SK-N-SH (cell line): ENCODE data around the gene NNAT. TPM values are rescaled to one million over a fixed set of nuclear protein-coding genes. Genes with fewer than 3 reads are reported as not detected.
"Not testable (repeated sequence)": the region's sequence is repeated elsewhere in the genome, so short reads cannot be mapped to it uniquely, and the experiment has no call there.

Source experiments
- CTCF ChIA-PET: fragments of 300-600, 350-600 bp; formaldehyde crosslinking; extraction: SDS; loops from one replicate; lab custom pipeline; 2021; lab: Yijun Ruan, JAX
- POLR2A ChIA-PET: fragments of 350-600 bp; sonication (Branson Sonifier 250); formaldehyde crosslinking; extraction: SDS; loops from one replicate; lab custom pipeline; 2020; ENCODE audit warnings: antibody characterized with exemption, inconsistent platforms; lab: Yijun Ruan, JAX
- DNase-seq: peaks from one replicate; pipeline ENCODE4 v3.0.0; 2012
- H2AFZ ChIP-seq: fragments of 200-600 bp; sonication (generic); 2 replicates; pipeline ENCODE4 v1.8.1; 2016; ENCODE audit warnings: antibody characterized with exemption, mild to moderate bottlenecking, low read depth
- H3F3A ChIP-seq: fragments of 200-600 bp; sonication (generic); replicated peaks from 2 replicates; pipeline ENCODE3; 2016; ENCODE audit warnings: antibody characterized with exemption, mild to moderate bottlenecking; ENCODE audit not compliant: insufficient read depth
- H3K27ac ChIP-seq, 2 experiments: fragments of 200-500 bp in 1 of 2; fragments of 200-600 bp in 1 of 2; sonication (Bioruptor generic) in 1 of 2; sonication (generic), shearing (Covaris generic) in 1 of 2; 2 replicates each; pipeline versions ENCODE4 v1.5.1 to v1.6.1; 2014 to 2016; ENCODE audit warnings: low read depth in 2 of 2, inconsistent platforms in 1 of 2, low read length in 1 of 2, mild to moderate bottlenecking in 1 of 2, mixed read lengths in 1 of 2
- H3K27me3 ChIP-seq: fragments of 200-600 bp; sonication (generic), shearing (Covaris generic); 2 replicates; pipeline ENCODE4 v1.6.1; 2016; ENCODE audit warnings: mixed run types; ENCODE audit not compliant: insufficient read depth
- H3K36me3 ChIP-seq, 2 experiments: fragments of 200-500 bp in 1 of 2; fragments of 200-600 bp in 1 of 2; sonication (Bioruptor generic) in 1 of 2; sonication (generic) in 1 of 2; replicated peaks in 1 of 2; 2 replicates each; pipeline versions ENCODE3 to v1.5.1; 2014 to 2016; ENCODE audit warnings: low read length in 1 of 2, mild to moderate bottlenecking in 1 of 2; ENCODE audit not compliant: insufficient read depth in 2 of 2, control insufficient read depth in 1 of 2
- H3K4me1 ChIP-seq, 2 experiments: fragments of 200-500 bp in 1 of 2; fragments of 200-600 bp in 1 of 2; sonication (Bioruptor generic) in 1 of 2; sonication (generic), shearing (Covaris generic) in 1 of 2; 2 replicates each; pipeline versions ENCODE4 v1.5.1 to v1.6.1; 2014 to 2016; ENCODE audit warnings: low read depth in 1 of 2, low read length in 1 of 2, mixed run types in 1 of 2; ENCODE audit not compliant: insufficient read depth in 2 of 2, control insufficient read depth in 1 of 2
- H3K4me2 ChIP-seq: fragments of 200-600 bp; sonication (generic), shearing (Covaris generic); 2 replicates; pipeline ENCODE4 v1.6.1; 2017; ENCODE audit warnings: mixed run types
- H3K4me3 ChIP-seq, 2 experiments: fragments of 200-500 bp in 1 of 2; fragments of 200-600 bp in 1 of 2; sonication (Bioruptor generic) in 1 of 2; sonication (generic), shearing (Covaris generic) in 1 of 2; 2 replicates each; pipeline versions ENCODE4 v1.5.1 to v1.8.1; 2014 to 2016; ENCODE audit warnings: low read depth in 2 of 2, inconsistent platforms in 1 of 2, low read length in 1 of 2, mild to moderate bottlenecking in 1 of 2, mixed read lengths in 1 of 2, moderate library complexity in 1 of 2
- H3K79me2 ChIP-seq: fragments of 200-600 bp; sonication (generic); 2 replicates; pipeline ENCODE4 v1.8.1; 2017; ENCODE audit warnings: mild to moderate bottlenecking; ENCODE audit not compliant: insufficient read depth
- H3K9ac ChIP-seq: fragments of 200-600 bp; sonication (generic); 2 replicates; pipeline ENCODE4 v1.6.1; 2017; ENCODE audit warnings: mixed run types
- H3K9me2 ChIP-seq: fragments of 200-600 bp; sonication (generic); 2 replicates; pipeline ENCODE4 v1.6.1; 2017; ENCODE audit warnings: mixed run types
- H3K9me3 ChIP-seq: fragments of 200-600 bp; sonication (generic); 2 replicates; pipeline ENCODE4 v1.6.1; 2017; ENCODE audit warnings: mixed run types, mild to moderate bottlenecking, moderate library complexity
- H4K20me1 ChIP-seq: fragments of 200-600 bp; sonication (generic); 2 replicates; pipeline ENCODE4 v1.6.1; 2017; ENCODE audit warnings: mild to moderate bottlenecking, mixed run types; ENCODE audit not compliant: insufficient read depth
- CHD2 ChIP-seq: fragments of 150-350 bp; IDR thresholded peaks from 2 replicates; pipeline ENCODE4 v1.6.1; 2018; ENCODE audit warnings: low read length; ENCODE audit not compliant: partially characterized antibody
- ELF1 ChIP-seq: IDR thresholded peaks from 2 replicates; pipeline ENCODE4 v1.4.0; 2012
- EP300 ChIP-seq, 2 experiments: IDR thresholded peaks; 2 replicates each; pipeline versions ENCODE4 v1.4.0 to v1.6.1; 2012; ENCODE audit warnings: borderline replicate concordance in 1 of 2, low read depth in 1 of 2, low read length in 1 of 2
- EZH2phosphoT487 ChIP-seq: fragments of 200-600 bp; sonication (generic); IDR thresholded peaks from 2 replicates; pipeline ENCODE4 v1.6.1; 2017; ENCODE audit warnings: low read depth, mixed run types, mild to moderate bottlenecking, antibody characterized with exemption, moderate library complexity, borderline replicate concordance
- FOXJ3 ChIP-seq: sonication (generic); formaldehyde crosslinking; IDR thresholded peaks from 2 replicates; pipeline ENCODE4 v1.5.1; 2020; ENCODE audit warnings: mild to moderate bottlenecking, missing genetic modification reagents
- FOXM1 ChIP-seq: IDR thresholded peaks from 2 replicates; pipeline ENCODE4 v1.4.0; 2012; ENCODE audit warnings: low read depth, mild to moderate bottlenecking
- MEF2A ChIP-seq: IDR thresholded peaks from 2 replicates; pipeline ENCODE4 v1.4.0; 2012; ENCODE audit warnings: low read depth, borderline replicate concordance
- NRF1 ChIP-seq: IDR thresholded peaks from 2 replicates; pipeline ENCODE4 v1.6.1; 2012; ENCODE audit warnings: low read depth, mild to moderate bottlenecking, low read length
- POLR2AphosphoS5 ChIP-seq: IDR thresholded peaks from 2 replicates; pipeline ENCODE4 v1.6.1; 2012; ENCODE audit warnings: low read depth, low read length
- SMC3 ChIP-seq: IDR thresholded peaks from 2 replicates; pipeline ENCODE4 v1.6.1; 2012; ENCODE audit warnings: low read depth, low read length, improper control_type of control experiment
- TAF1 ChIP-seq: IDR thresholded peaks from 2 replicates; pipeline ENCODE4 v1.6.1; 2012; ENCODE audit warnings: low read depth, mild to moderate bottlenecking, low read length, moderate library complexity, borderline replicate concordance
- YY1 ChIP-seq: IDR thresholded peaks from 2 replicates; pipeline ENCODE4 v1.4.0; 2012; ENCODE audit warnings: low read depth, mild to moderate bottlenecking
- WGBS: methylation state at CpG from one replicate; pipeline ENCODE4 v1.1.6; 2017; ENCODE audit warnings: low lambda C conversion rate; 5-methylcytosine and 5-hydroxymethylcytosine counted together
- polyA plus RNA-seq, 3 experiments: library from polyadenylated mRNA; depleted of rRNA; stranded (reverse); fragments of >200 nt; gene quantifications; 2 replicates each; pipeline ENCODE4 v1.2.3, GENCODE V29; 2012
- TF ChIP-seq, protein P1 (sequence below): fragments of 200-600 bp; sonication (generic); IDR thresholded peaks from 2 replicates; pipeline ENCODE4 v1.6.1; 2017; ENCODE audit warnings: antibody characterized with exemption, mild to moderate bottlenecking, moderate library complexity
- TF ChIP-seq, protein P2 (sequence below): fragments of 150-350 bp; IDR thresholded peaks from 2 replicates; pipeline ENCODE4 v1.6.1; 2016; ENCODE audit warnings: mild to moderate bottlenecking, low read depth, low read length
- TF ChIP-seq, protein P3 (sequence below): IDR thresholded peaks from 2 replicates; pipeline ENCODE4 v1.4.0; 2012; ENCODE audit warnings: low read depth, borderline replicate concordance
- TF ChIP-seq, protein P4 (sequence below): IDR thresholded peaks from 2 replicates; pipeline ENCODE4 v1.6.1; 2012; ENCODE audit warnings: mild to moderate bottlenecking, low read depth, low read length, moderate library complexity

Gene NNAT
- polyA plus RNA-seq, 1 of the 3 experiments (the other 2 are of a cell fraction) = 6.7 TPM

DNA sequence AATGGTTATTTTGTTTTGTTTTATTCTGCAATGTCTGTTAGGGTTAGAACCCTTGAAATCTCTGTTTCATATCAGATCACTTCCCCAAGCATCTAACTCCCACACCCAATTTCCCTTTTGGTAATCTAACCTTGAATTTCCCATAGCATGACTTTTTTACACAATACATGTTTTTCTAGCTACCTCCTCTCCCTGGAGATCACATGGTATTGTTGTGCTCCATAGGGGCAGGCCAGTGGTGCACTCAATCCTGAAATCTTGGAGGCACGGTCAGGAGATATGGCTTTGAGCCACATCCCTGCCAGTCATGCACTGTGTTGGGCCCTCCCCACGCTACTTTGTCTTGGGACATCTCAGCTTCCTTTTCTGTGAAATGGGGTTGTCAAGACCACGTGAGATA is 36.7 kb upstream of the NNAT start (continued):
- TF ChIP-seq, protein P1, sequence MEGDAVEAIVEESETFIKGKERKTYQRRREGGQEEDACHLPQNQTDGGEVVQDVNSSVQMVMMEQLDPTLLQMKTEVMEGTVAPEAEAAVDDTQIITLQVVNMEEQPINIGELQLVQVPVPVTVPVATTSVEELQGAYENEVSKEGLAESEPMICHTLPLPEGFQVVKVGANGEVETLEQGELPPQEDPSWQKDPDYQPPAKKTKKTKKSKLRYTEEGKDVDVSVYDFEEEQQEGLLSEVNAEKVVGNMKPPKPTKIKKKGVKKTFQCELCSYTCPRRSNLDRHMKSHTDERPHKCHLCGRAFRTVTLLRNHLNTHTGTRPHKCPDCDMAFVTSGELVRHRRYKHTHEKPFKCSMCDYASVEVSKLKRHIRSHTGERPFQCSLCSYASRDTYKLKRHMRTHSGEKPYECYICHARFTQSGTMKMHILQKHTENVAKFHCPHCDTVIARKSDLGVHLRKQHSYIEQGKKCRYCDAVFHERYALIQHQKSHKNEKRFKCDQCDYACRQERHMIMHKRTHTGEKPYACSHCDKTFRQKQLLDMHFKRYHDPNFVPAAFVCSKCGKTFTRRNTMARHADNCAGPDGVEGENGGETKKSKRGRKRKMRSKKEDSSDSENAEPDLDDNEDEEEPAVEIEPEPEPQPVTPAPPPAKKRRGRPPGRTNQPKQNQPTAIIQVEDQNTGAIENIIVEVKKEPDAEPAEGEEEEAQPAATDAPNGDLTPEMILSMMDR = no peak
- TF ChIP-seq EP300 (IDR thresholded peaks at IDR 0.05; ENCODE audit: borderline replicate concordance in 1 of 2, low read depth in 1 of 2, low read length in 1 of 2) (no peak), YY1 (no peak)
- TF ChIP-seq, protein P2, sequence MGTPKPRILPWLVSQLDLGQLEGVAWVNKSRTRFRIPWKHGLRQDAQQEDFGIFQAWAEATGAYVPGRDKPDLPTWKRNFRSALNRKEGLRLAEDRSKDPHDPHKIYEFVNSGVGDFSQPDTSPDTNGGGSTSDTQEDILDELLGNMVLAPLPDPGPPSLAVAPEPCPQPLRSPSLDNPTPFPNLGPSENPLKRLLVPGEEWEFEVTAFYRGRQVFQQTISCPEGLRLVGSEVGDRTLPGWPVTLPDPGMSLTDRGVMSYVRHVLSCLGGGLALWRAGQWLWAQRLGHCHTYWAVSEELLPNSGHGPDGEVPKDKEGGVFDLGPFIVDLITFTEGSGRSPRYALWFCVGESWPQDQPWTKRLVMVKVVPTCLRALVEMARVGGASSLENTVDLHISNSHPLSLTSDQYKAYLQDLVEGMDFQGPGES = no peak

DNA sequence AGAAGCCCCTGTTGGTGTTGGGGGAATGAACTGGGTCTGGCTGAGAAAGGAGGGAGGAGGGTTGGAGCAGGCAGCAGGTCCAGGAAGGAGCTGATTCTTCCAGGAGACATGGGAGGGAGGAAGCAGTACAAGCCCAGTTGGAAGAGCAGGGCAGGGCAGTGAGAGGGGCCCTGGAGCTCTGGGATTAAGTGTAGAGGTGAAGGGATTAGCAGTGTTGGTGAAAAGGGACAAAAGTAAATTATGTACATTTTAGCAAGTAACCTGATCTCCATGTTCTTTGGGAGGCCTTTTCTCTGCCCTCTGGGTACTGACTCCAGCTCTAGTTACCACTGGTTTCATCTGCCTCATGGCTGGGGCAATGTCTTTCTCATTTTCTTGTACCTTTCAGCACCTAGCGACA is 34.8 kb upstream of the NNAT start:
- H3K4me1 ChIP-seq, POLR2A ChIA-PET, H3K27me3 ChIP-seq, H3K9me2 ChIP-seq, H3F3A ChIP-seq, H3K79me2 ChIP-seq, H3K27ac ChIP-seq, H3K36me3 ChIP-seq, H2AFZ ChIP-seq, H3K4me3 ChIP-seq, H3K9me3 ChIP-seq, H3K4me2 ChIP-seq, H3K9ac ChIP-seq, H4K20me1 ChIP-seq, DNase-seq: not testable (repeated sequence)
- CTCF ChIA-PET = interaction anchor here (1.1 kb wide), 1 partner anchor 78 kb away, joined by 4 read pairs; no protein-coding TSS in a partner anchor
- WGBS = 73% methylated on average over 1 of the region's 1 CpG

DNA sequence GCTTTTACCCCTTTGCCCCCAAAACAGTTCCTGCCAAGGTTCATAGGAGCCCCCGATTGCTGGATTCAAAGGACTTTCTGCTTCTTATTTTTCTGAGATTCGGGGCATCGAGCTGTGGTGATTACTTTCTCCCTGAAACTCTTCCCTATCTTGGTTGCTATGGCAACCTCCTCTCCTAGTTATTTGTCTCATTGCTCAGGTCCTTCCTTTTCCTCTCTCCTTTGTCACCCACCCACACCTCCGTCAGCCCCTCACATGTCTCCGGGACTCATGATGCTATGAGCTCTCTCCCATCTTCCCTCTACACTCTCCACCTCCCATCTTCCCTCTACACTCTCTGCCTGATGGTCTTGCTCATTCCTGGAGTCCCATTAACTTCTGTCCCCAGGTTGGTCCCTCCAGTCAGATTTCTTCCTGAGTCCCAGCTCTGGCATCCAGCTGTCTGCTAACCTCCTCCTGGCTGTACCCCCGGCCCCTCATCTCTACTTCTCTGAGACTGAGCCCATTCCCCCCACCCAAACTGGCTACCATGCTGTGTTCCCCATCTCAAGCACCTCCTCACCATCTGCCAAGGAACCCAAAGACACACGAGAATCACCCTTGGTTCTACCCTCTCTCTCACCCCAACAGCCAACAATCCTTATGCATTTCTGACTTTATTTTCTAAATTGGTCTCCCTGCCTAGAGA is 30.2 kb upstream of the NNAT start:
- no peak overlapping the region for H3K27ac ChIP-seq
- ChIA-PET POLR2A (no interaction called here), CTCF (interaction anchor here (1.1 kb wide), 1 partner anchor 44 kb away, joined by 3 read pairs; no protein-coding TSS in a partner anchor)
- no peak overlapping the region for H2AFZ ChIP-seq
- no peaks in the 10 kb centered on the region for H3F3A ChIP-seq
- WGBS = 72% methylated on average over 7 of the region's 7 CpGs
- no peak for DNase-seq
- no peak overlapping the region for H3K4me3 ChIP-seq
- no peak overlapping the region for H3K4me2 ChIP-seq
- H3K36me3 ChIP-seq = no peaks in the 10 kb centered on the region
- H3K4me1 ChIP-seq = no peaks in the 10 kb centered on the region
- H3K9ac ChIP-seq = no peak overlapping the region
- H3K9me3 ChIP-seq = no peaks in the 10 kb centered on the region
- no peaks in the 10 kb centered on the region for H3K9me2 ChIP-seq
- H3K79me2 ChIP-seq = no peaks in the 10 kb centered on the region
- H3K27me3 ChIP-seq = no peaks in the 10 kb centered on the region
- no peaks in the 10 kb centered on the region for H4K20me1 ChIP-seq
- TF ChIP-seq ELF1 (no peak), NRF1 (no peak), FOXM1 (no peak), YY1 (no peak), EZH2phosphoT487 (no peak), CHD2 (no peak), TAF1 (no peak), POLR2AphosphoS5 (no peak), SMC3 (no peak), MEF2A (no peak), FOXJ3 (CRISPR knock-in tag) (no peak)
- TF ChIP-seq, protein P3, sequence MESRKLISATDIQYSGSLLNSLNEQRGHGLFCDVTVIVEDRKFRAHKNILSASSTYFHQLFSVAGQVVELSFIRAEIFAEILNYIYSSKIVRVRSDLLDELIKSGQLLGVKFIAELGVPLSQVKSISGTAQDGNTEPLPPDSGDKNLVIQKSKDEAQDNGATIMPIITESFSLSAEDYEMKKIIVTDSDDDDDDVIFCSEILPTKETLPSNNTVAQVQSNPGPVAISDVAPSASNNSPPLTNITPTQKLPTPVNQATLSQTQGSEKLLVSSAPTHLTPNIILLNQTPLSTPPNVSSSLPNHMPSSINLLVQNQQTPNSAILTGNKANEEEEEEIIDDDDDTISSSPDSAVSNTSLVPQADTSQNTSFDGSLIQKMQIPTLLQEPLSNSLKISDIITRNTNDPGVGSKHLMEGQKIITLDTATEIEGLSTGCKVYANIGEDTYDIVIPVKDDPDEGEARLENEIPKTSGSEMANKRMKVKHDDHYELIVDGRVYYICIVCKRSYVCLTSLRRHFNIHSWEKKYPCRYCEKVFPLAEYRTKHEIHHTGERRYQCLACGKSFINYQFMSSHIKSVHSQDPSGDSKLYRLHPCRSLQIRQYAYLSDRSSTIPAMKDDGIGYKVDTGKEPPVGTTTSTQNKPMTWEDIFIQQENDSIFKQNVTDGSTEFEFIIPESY = no peak
- TF ChIP-seq, protein P4, sequence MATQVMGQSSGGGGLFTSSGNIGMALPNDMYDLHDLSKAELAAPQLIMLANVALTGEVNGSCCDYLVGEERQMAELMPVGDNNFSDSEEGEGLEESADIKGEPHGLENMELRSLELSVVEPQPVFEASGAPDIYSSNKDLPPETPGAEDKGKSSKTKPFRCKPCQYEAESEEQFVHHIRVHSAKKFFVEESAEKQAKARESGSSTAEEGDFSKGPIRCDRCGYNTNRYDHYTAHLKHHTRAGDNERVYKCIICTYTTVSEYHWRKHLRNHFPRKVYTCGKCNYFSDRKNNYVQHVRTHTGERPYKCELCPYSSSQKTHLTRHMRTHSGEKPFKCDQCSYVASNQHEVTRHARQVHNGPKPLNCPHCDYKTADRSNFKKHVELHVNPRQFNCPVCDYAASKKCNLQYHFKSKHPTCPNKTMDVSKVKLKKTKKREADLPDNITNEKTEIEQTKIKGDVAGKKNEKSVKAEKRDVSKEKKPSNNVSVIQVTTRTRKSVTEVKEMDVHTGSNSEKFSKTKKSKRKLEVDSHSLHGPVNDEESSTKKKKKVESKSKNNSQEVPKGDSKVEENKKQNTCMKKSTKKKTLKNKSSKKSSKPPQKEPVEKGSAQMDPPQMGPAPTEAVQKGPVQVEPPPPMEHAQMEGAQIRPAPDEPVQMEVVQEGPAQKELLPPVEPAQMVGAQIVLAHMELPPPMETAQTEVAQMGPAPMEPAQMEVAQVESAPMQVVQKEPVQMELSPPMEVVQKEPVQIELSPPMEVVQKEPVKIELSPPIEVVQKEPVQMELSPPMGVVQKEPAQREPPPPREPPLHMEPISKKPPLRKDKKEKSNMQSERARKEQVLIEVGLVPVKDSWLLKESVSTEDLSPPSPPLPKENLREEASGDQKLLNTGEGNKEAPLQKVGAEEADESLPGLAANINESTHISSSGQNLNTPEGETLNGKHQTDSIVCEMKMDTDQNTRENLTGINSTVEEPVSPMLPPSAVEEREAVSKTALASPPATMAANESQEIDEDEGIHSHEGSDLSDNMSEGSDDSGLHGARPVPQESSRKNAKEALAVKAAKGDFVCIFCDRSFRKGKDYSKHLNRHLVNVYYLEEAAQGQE = no peak
